Nephron (organoid): ENCODE results near the gene STX16.

Source experiments
- H3K27ac Mint-ChIP-seq, 3 experiments: 2 replicates each; pipeline ENCODE4 v1.8.0; 2020; ENCODE audit warnings: mixed read lengths in 3 of 3, mild to moderate bottlenecking in 2 of 3, moderate library complexity in 1 of 3
- H3K27me3 Mint-ChIP-seq: 2 replicates; pipeline ENCODE4 v1.8.0; 2021; ENCODE audit warnings: low read depth, mild to moderate bottlenecking, moderate library complexity, mixed read lengths
- H3K36me3 Mint-ChIP-seq: 2 replicates; pipeline ENCODE4 v1.8.0; 2020; ENCODE audit warnings: low read depth, mixed read lengths
- H3K4me1 Mint-ChIP-seq: 2 replicates; pipeline ENCODE4 v1.8.0; 2020; ENCODE audit warnings: mixed read lengths
- H3K4me3 Mint-ChIP-seq, 3 experiments: 2 replicates each; pipeline ENCODE4 v1.8.0; 2020; ENCODE audit warnings: mild to moderate bottlenecking in 3 of 3, mixed read lengths in 3 of 3, moderate library complexity in 2 of 3
- H3K9me3 Mint-ChIP-seq: 2 replicates; pipeline ENCODE4 v1.8.0; 2020; ENCODE audit warnings: mixed read lengths
- CTCF ChIP-seq, 3 experiments: fragments of 200-600 bp; sonication (generic); IDR thresholded peaks; one replicate each; pipeline ENCODE4 v1.5.0; 2021; ENCODE audit warnings: antibody characterized with exemption in 3 of 3; ENCODE audit not compliant: unreplicated experiment in 3 of 3

Gene STX16

DNA sequence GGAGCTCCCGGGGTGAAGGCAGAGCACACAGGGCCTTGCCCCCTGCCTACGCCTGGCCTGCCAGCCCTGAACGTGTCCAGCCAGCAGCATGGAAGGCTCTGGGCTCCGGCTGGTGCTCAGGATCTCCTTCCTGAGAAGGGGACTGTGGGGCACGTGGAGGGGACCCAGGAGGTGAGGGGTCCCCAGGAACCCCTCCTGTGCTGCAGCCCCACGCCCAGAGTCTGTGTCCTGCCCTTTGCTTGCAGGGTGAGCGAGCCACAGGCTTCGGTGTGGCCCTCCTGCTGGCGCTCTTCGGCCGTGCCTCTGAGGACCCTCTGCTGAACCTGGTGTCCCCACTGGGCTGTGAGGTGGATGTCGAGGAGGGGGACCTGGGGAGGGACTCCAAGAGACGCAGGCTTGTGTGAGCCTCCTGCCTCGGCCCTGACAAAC, 63.9 kb downstream of the STX16 start:
- no peaks in the 10 kb centered on the region for H3K36me3 Mint-ChIP-seq
- no peak overlapping the region for H3K27ac Mint-ChIP-seq
- no peak for TF ChIP-seq CTCF (IDR thresholded peaks at IDR 0.05; ENCODE audit: unreplicated experiment in 3 of 3)
- no peak overlapping the region for H3K4me3 Mint-ChIP-seq
- H3K9me3 Mint-ChIP-seq: no peaks in the 10 kb centered on the region
- no peaks in the 10 kb centered on the region for H3K27me3 Mint-ChIP-seq
- H3K4me1 Mint-ChIP-seq: no peaks in the 10 kb centered on the region

DNA sequence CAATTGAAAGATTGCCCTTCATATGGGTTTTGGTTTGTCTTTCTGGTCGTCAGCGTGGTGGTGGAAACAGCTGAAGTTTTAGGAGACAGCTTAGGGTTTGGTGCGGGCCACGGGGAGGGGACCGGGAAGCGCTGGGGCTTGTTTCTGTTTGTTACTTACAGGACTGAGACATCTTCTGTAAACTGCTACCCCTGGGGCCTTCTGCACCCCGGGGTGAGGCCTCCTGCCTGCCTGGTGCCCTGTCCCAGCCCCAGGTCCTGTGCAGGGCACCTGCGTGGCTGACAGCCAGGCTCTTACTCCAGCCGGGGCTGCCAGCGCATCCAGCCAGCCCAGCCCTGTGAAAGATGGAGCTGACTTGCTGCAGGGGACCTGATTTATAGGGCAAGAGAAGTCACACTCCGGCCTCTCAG, 64.3 kb downstream of the STX16 start:
- TF ChIP-seq CTCF (IDR thresholded peaks at IDR 0.05; ENCODE audit: unreplicated experiment in 3 of 3): no peak
- H3K27me3 Mint-ChIP-seq: no peaks in the 10 kb centered on the region
- no peaks in the 10 kb centered on the region for H3K36me3 Mint-ChIP-seq

DNA sequence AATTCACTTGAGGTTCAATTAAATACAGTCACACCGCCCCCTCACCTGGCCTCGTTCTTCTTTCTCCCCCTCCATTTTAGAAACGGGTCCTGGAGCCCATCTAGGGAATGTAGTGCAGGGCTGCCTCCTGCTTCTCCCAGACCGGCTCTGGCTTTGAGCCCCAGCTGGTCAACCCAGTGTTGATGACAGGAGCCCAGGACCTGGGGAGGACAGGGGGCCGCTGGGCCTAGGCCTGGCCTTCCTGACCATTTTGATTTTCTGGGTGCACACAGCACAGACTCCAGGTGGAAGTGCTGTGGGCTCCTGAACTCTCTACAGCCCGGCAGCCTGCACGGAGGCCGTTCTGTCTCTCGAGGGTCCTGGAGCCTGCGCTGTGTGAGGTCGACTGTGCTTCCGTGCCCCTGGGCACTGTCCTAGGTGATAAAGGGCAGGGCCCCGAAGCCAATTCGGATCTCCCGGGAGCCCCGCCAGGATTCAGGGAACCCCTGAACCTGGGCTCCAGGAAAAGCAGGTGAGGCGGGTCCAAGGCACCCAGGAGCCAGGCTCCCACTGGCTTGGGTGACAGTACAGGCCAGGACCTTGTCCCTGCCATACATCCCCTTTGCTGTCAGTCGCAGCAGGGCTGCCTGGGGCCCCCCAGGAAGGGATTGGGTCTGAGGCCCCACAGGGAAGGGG, 64.9 kb downstream of the STX16 start:
- no peaks in the 10 kb centered on the region for H3K27me3 Mint-ChIP-seq
- H3K36me3 Mint-ChIP-seq: no peaks in the 10 kb centered on the region
- H3K4me3 Mint-ChIP-seq: no peak overlapping the region
- TF ChIP-seq CTCF (IDR thresholded peaks at IDR 0.05; ENCODE audit: unreplicated experiment in 3 of 3): no peak
- H3K4me1 Mint-ChIP-seq: no peaks in the 10 kb centered on the region
- H3K9me3 Mint-ChIP-seq: no peaks in the 10 kb centered on the region
- H3K27ac Mint-ChIP-seq: no peak overlapping the region

More for the DNA sequence above, 64.3 kb downstream of the STX16 start:
- Mint-ChIP-seq H3K27ac (no peak overlapping the region), H3K9me3 (no peaks in the 10 kb centered on the region), H3K4me1 (no peaks in the 10 kb centered on the region), H3K4me3 (no peak overlapping the region)

DNA sequence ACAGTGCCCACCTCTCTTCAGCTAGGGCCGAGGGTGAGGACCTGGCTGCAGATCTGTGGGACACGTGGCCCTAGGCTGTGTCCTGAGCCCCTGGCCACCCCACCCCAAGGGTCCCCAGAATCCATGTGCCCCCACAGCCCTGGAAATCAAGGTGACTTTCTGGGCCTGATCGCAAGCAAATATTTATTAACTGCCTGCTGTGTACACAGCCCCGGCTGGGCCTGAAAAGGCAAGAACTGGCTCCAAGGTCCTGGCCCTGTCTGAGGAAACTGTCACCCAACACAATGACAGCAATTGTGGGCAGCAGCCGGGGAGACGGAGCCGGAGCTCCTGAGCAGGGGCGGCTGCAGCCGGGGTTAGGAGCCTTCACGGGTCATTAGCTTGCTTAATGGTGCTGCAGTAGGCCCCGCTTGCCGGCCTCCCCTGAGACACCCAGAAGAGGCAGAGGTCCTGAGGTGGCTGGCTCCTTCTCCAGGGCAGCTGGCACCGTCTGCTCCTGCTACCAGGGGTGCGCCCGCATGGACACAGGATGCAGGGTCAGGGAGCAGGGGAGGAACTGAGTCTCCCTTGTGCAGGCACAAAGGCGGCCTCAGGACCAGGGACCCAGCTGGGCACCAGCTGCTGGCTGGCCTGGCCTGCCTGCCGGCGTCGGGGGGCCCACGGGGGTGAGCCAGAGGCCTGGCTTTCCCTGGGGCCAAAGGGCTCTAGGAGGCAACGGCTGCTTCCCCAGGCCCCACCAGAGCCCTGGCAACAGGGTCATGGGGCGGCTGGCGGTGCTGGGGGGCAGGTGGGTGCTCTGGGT, 65.6 kb downstream of the STX16 start:
- peaks cover 4% of the 10 kb centered on the region for H3K27me3 Mint-ChIP-seq

DNA sequence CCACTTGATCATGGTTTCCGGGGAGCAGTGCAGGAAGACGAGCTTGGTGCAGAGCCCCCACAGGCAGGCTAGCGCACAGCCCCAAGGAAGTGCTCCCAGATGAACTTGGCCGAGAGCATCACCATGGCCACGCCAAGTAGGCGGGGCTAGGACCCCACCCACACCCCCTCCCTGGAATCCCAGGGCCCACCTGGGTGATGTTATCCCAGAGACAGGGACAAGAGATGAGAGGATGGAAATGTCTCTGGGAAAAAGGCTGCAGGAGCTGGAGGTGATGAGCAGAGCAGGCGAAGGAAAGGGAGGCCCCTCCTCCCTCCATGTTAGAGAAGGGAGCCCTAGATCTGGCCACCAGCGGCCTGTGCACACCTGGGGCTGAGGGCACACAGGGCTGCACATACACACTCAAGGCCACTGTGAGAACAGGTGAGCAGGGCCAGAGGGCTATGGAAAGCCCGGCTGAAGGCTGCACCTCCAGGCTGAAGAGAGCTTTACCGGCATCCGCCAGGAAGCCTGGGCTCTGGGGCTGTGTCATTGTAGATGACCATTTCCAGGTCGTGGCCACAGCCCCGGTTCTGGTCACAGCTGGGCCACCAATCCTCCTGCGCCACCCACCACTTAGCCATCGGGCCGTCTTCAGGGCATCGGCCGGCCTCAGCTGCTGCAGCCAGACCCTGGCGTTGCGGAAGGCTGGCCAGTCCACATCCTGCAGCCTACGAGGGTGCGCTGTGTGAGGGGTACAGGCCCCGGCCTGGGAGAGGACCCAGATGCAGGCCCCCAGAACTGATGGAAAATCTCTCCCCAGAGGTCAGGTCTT, 66.4 kb downstream of the STX16 start:
- Mint-ChIP-seq H3K4me1 (peaks cover 5% of the 10 kb centered on the region), H3K36me3 (no peaks in the 10 kb centered on the region), H3K4me3 (no peak overlapping the region), H3K27ac (no peak overlapping the region), H3K27me3 (peaks cover 4% of the 10 kb centered on the region), H3K9me3 (peaks cover 3% of the 10 kb centered on the region)
- TF ChIP-seq CTCF (IDR thresholded peaks at IDR 0.05; ENCODE audit: unreplicated experiment in 3 of 3): no peak

More for the DNA sequence above, 65.6 kb downstream of the STX16 start:
- H3K27ac Mint-ChIP-seq: no peak overlapping the region
- no peaks in the 10 kb centered on the region for H3K36me3 Mint-ChIP-seq
- H3K4me1 Mint-ChIP-seq: no peaks in the 10 kb centered on the region
- peaks cover 3% of the 10 kb centered on the region for H3K9me3 Mint-ChIP-seq
- TF ChIP-seq CTCF (IDR thresholded peaks at IDR 0.05; ENCODE audit: unreplicated experiment in 3 of 3): no peak
- no peak overlapping the region for H3K4me3 Mint-ChIP-seq
